Mesendoderm (in vitro differentiated cells): ENCODE measurements around the gene TRAM2.

Source experiments
- DNase-seq: peaks from one replicate; pipeline ENCODE4 v3.0.0; 2013
- H2AK5ac ChIP-seq: 2 replicates; pipeline ENCODE4 v1.6.1; 2013; ENCODE audit warnings: low read length, inconsistent platforms
- H2BK120ac ChIP-seq: 2 replicates; pipeline ENCODE4 v1.6.1; 2013; ENCODE audit warnings: low read depth, mild to moderate bottlenecking, low read length, moderate library complexity, mixed read lengths
- H2BK15ac ChIP-seq: replicated peaks from 2 replicates; pipeline ENCODE4 v1.6.1; 2013; ENCODE audit warnings: low read depth, mild to moderate bottlenecking, moderate library complexity
- H2BK5ac ChIP-seq: 2 replicates; pipeline ENCODE4 v1.6.1; 2013; ENCODE audit warnings: low read length, inconsistent platforms
- H3K18ac ChIP-seq: 2 replicates; pipeline ENCODE4 v1.6.1; 2013; ENCODE audit warnings: mild to moderate bottlenecking, low read length, mixed read lengths
- H3K23ac ChIP-seq: one replicate; pipeline ENCODE4 v1.6.1; 2013; ENCODE audit warnings: low read length
- H3K27ac ChIP-seq: 2 replicates; pipeline ENCODE4 v1.5.1; 2013; ENCODE audit warnings: low read depth, mild to moderate bottlenecking, inconsistent platforms, low read length, moderate library complexity
- H3K27me3 ChIP-seq: 2 replicates; pipeline ENCODE4 v1.6.1; 2013; ENCODE audit warnings: low read length, control low read depth, mild to moderate bottlenecking, inconsistent platforms; ENCODE audit not compliant: insufficient read depth, poor library complexity
- H3K36me3 ChIP-seq: 2 replicates; pipeline ENCODE4 v1.6.1; 2013; ENCODE audit warnings: low read length, inconsistent platforms; ENCODE audit not compliant: control insufficient read depth, insufficient read depth
- H3K4ac ChIP-seq: one replicate; pipeline ENCODE4 v1.6.1; 2013; ENCODE audit warnings: low read depth, mild to moderate bottlenecking, low read length, moderate library complexity
- H3K4me1 ChIP-seq: 2 replicates; pipeline ENCODE4 v1.6.1; 2013; ENCODE audit warnings: low read depth, low read length, inconsistent platforms; ENCODE audit not compliant: control insufficient read depth
- H3K4me2 ChIP-seq: 2 replicates; pipeline ENCODE4 v1.6.1; 2013; ENCODE audit warnings: low read length
- H3K4me3 ChIP-seq: 2 replicates; pipeline ENCODE4 v1.5.1; 2013; ENCODE audit warnings: mild to moderate bottlenecking, low read length
- H3K56ac ChIP-seq: one replicate; pipeline ENCODE4 v1.6.1; 2013; ENCODE audit warnings: low read length
- H3K79me1 ChIP-seq: 2 replicates; pipeline ENCODE4 v1.6.1; 2013; ENCODE audit warnings: low read length, inconsistent platforms
- H3K79me2 ChIP-seq: 2 replicates; pipeline ENCODE4 v1.6.1; 2013; ENCODE audit warnings: mild to moderate bottlenecking, low read length; ENCODE audit not compliant: control insufficient read depth, insufficient read depth
- H3K9ac ChIP-seq: 2 replicates; pipeline ENCODE4 v1.6.1; 2013; ENCODE audit warnings: low read length, inconsistent platforms
- H4K5ac ChIP-seq: one replicate; pipeline ENCODE4 v1.6.1; 2013; ENCODE audit warnings: low read length
- H4K8ac ChIP-seq: one replicate; pipeline ENCODE4 v1.6.1; 2013; ENCODE audit warnings: low read depth, mild to moderate bottlenecking, control low read depth, low read length, moderate library complexity
- WGBS: extraction: QIAGEN DNeasy Blood & Tissue Kit; methylation state at CpG from one replicate; pipeline ENCODE4 v1.1.7; 2013; ENCODE audit warnings: low lambda C conversion rate, missing lambda C conversion rate; ENCODE audit not compliant: insufficient coverage; ENCODE audit errors: extremely low coverage; 5-methylcytosine and 5-hydroxymethylcytosine counted together

The TRAM2 gene

DNA sequence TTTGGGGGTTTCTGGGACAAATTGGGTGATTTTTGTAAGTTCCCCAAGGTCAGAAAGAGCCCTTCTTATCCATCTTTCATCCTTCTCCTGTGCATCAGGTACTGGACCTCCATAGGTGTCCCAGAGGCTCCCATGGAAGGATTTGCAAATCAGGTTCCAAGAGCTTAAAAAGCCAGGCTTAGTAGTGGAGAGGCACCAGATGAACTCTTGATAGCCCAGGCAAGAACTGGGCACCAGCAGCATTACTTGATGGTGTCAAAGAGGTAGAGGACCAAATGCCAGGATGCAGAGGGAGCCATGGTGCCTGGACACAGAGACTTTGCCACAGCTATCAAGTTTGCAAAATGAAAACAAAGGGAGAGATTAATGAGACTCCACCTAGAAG lies 20.9 kb upstream of the TRAM2 start:
- H3K56ac ChIP-seq, result peak overlapping the region; percentile 47
- no peak overlapping the region for H4K8ac ChIP-seq
- H3K4me1 ChIP-seq, result no peaks in the 10 kb centered on the region
- no peak overlapping the region for H2BK120ac ChIP-seq
- no peak overlapping the region for H3K23ac ChIP-seq
- no peak for DNase-seq
- no peaks in the 10 kb centered on the region for H3K36me3 ChIP-seq
- peak overlapping the region; percentile 1 for H3K9ac ChIP-seq
- no peak overlapping the region for H3K4me2 ChIP-seq
- H3K18ac ChIP-seq, result peak overlapping the region; percentile 29
- no peaks in the 10 kb centered on the region for H3K79me2 ChIP-seq
- H3K4me3 ChIP-seq, result no peak overlapping the region
- H2BK15ac ChIP-seq, result no peak overlapping the region
- H3K27ac ChIP-seq, result no peak overlapping the region
- H3K4ac ChIP-seq, result no peak overlapping the region
- no peak overlapping the region for H4K5ac ChIP-seq
- no peak overlapping the region for H2AK5ac ChIP-seq
- H2BK5ac ChIP-seq, result no peak overlapping the region
- H3K27me3 ChIP-seq, result no peaks in the 10 kb centered on the region
- no peaks in the 10 kb centered on the region for H3K79me1 ChIP-seq

DNA sequence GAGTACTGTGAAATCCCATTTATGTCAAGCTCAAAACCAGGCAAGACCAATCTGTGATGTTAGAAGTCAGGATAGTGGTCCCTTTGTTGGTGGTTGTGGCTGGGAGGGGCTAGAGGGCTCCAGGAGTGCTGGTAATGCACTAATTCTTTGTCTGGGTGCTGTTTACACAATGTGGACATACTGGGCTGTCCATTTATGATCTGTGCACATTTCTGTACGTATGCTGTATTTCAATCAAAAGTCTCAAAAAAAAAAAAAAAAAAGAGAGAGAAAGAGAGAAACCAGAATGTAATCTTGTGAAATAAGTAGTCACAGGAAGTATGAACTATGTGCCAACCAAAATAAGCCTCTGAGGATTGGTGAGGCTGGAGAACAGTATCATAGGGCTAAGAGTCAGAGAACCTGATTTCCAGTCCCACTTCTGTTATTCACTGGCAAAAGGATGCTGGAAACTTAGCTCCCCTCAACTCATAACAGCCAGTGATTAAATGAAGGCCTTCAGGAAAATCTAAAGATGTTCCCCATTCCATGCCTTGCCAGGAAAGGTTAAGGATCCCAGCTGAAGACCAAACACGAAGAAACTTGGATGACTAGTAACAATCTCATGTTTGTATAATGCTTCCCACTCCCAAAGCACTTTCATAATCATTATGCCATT lies 19.6 kb upstream of the TRAM2 start:
- DNase-seq, result no peak
- H3K27ac ChIP-seq, result no peak overlapping the region
- H3K18ac ChIP-seq, result no peak overlapping the region
- H3K4ac ChIP-seq, result no peak overlapping the region
- H3K4me2 ChIP-seq, result no peak overlapping the region
- no peak overlapping the region for H3K4me3 ChIP-seq
- no peak overlapping the region for H2BK120ac ChIP-seq
- H3K79me1 ChIP-seq, result no peaks in the 10 kb centered on the region
- peak overlapping the region; percentile 59 for H2BK15ac ChIP-seq
- no peak overlapping the region for H3K9ac ChIP-seq
- no peak overlapping the region for H4K5ac ChIP-seq
- H3K4me1 ChIP-seq, result no peaks in the 10 kb centered on the region
- H2BK5ac ChIP-seq, result no peak overlapping the region
- H3K36me3 ChIP-seq, result no peaks in the 10 kb centered on the region
- no peaks in the 10 kb centered on the region for H3K27me3 ChIP-seq
- no CpG with 5 or more reads among the region's 2 CpGs for WGBS
- H3K56ac ChIP-seq, result no peak overlapping the region
- no peak overlapping the region for H2AK5ac ChIP-seq
- no peak overlapping the region for H3K23ac ChIP-seq
- no peaks in the 10 kb centered on the region for H3K79me2 ChIP-seq
- no peak overlapping the region for H4K8ac ChIP-seq

DNA sequence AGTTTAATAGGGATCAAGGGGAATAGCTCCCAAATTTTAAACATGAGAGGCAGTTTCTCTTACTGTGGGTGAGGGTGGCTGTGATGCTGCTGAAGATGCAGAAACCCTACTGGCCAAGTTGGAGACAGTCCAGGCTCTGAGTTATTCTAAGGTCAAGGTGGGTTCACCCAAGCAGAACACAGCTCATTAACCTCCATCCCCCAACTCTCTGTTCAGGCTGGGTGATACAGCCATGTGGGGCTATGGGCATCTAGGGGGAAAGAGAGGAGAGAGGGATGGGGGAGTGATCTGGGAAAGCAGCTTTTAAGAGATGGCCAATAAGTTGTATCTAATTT lies 18.9 kb upstream of the TRAM2 start:
- no peaks in the 10 kb centered on the region for H3K27me3 ChIP-seq
- H3K4me3 ChIP-seq, result no peak overlapping the region
- no peaks in the 10 kb centered on the region for H3K79me2 ChIP-seq
- no peak overlapping the region for H4K8ac ChIP-seq
- no peak overlapping the region for H3K4ac ChIP-seq
- H3K23ac ChIP-seq, result no peak overlapping the region
- no peak overlapping the region for H4K5ac ChIP-seq
- no peak overlapping the region for H3K27ac ChIP-seq
- no peak overlapping the region for H3K4me2 ChIP-seq
- H3K18ac ChIP-seq, result no peak overlapping the region
- DNase-seq, result no peak
- no peaks in the 10 kb centered on the region for H3K36me3 ChIP-seq
- H2BK15ac ChIP-seq, result no peak overlapping the region
- no peaks in the 10 kb centered on the region for H3K4me1 ChIP-seq
- no peak overlapping the region for H2BK120ac ChIP-seq
- no peak overlapping the region for H3K9ac ChIP-seq
- H2BK5ac ChIP-seq, result no peak overlapping the region
- no peaks in the 10 kb centered on the region for H3K79me1 ChIP-seq
- H2AK5ac ChIP-seq, result no peak overlapping the region
- no peak overlapping the region for H3K56ac ChIP-seq

DNA sequence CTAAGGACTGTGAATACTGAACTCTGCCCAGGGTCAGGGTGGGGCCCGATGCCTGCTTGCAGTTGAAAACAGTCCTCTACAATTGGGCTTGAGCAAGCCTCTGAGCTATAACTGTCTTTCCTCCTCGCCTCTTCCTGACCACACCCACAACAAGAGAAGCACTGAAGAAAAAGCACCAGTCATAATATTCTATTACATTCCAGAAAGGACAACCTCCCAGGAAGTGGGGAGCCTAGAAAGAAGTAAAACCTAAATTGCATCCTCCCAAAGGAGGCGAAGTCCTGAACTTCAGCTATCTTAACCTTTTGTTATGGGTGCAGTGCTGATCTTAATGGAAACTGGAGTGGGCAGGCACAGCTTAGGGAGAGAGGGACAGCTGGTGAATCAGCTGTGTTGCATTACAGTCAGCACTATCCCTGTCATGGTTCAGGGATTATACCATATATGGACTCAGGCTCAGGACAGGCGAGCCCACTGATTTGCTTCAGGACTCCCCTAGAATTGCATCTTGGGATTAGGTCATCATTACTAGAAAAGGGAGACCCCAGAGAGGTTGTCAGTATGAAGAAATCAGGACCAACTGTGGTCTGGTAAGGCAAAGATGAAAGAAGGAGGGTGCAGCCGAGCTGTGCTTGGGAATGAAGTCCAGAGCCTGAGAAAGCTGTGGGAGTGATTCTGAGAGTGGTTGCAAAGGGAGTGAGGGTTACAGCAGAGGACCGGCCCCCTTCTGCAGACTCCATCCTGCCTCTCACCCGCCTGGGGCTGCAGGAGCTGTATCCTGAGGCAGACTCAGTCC lies 18.3 kb upstream of the TRAM2 start:
- H2BK15ac ChIP-seq, result no peak overlapping the region
- H3K4me1 ChIP-seq, result no peaks in the 10 kb centered on the region
- no peak overlapping the region for H4K5ac ChIP-seq
- peak; percentile 63 for DNase-seq
- no peaks in the 10 kb centered on the region for H3K27me3 ChIP-seq
- no peak overlapping the region for H2AK5ac ChIP-seq
- H3K27ac ChIP-seq, result no peak overlapping the region
- no peak overlapping the region for H3K4me3 ChIP-seq
- no peak overlapping the region for H3K9ac ChIP-seq
- H3K79me2 ChIP-seq, result no peaks in the 10 kb centered on the region
- H3K56ac ChIP-seq, result no peak overlapping the region
- no CpG with 5 or more reads among the region's 7 CpGs for WGBS
- H2BK5ac ChIP-seq, result no peak overlapping the region
- no peak overlapping the region for H4K8ac ChIP-seq
- no peak overlapping the region for H3K4me2 ChIP-seq
- no peak overlapping the region for H2BK120ac ChIP-seq
- no peak overlapping the region for H3K23ac ChIP-seq
- H3K36me3 ChIP-seq, result no peaks in the 10 kb centered on the region
- no peak overlapping the region for H3K18ac ChIP-seq
- H3K79me1 ChIP-seq, result no peaks in the 10 kb centered on the region
- H3K4ac ChIP-seq, result no peak overlapping the region

DNA sequence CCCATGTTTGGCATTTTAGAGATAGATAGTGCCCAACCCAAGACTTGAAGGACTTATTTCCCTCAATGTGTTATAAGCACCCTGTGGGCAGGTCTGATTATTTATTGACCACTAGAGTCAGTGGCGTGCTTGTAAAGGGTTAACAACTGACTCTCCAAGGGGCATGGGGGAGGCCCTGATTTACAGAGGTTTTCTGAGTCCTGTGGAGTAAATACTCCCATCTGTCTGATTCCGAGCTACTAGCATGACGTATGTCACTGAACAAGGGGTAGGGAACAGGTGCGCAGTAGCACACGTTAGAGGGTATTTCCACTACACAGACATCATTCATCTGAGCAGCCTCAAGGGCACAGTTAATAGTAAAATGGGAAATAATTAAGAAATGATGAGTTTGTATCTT lies 17.4 kb upstream of the TRAM2 start:
- no peak overlapping the region for H3K56ac ChIP-seq
- H3K9ac ChIP-seq, result no peak overlapping the region
- no CpG with 5 or more reads among the region's 5 CpGs for WGBS
- H3K4ac ChIP-seq, result no peak overlapping the region
- no peaks in the 10 kb centered on the region for H3K79me1 ChIP-seq
- H4K5ac ChIP-seq, result no peak overlapping the region
- no peak overlapping the region for H4K8ac ChIP-seq
- H3K79me2 ChIP-seq, result no peaks in the 10 kb centered on the region
- no peak overlapping the region for H2BK15ac ChIP-seq
- H3K23ac ChIP-seq, result no peak overlapping the region
- DNase-seq, result no peak
- no peak overlapping the region for H2AK5ac ChIP-seq
- no peak overlapping the region for H3K18ac ChIP-seq
- H3K4me3 ChIP-seq, result no peak overlapping the region
- H2BK120ac ChIP-seq, result no peak overlapping the region
- H3K27me3 ChIP-seq, result no peaks in the 10 kb centered on the region
- H3K36me3 ChIP-seq, result no peaks in the 10 kb centered on the region
- no peak overlapping the region for H3K4me2 ChIP-seq
- H3K4me1 ChIP-seq, result no peaks in the 10 kb centered on the region
- H2BK5ac ChIP-seq, result no peak overlapping the region
- no peak overlapping the region for H3K27ac ChIP-seq

DNA sequence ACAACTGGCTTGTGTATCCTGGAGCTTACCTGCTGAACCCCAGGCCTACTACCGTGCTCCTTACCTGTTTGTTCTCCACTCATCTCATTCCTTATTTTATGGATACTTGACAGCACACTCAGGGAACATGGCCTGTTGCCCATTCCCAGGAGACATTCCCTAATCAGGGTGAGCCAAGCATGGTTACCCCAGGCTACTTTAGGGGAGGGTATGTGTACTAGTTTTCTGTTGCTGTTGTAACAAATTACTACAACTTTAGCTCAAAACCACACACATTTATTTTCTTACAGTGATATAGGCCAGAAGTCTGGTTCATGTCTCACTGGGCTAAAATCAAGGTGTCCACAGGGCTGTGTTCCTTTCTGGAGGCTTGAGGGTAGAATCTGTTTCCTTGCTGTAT lies 15.0 kb upstream of the TRAM2 start:
- Histone ChIP-seq H3K79me1 (no peaks in the 10 kb centered on the region), H4K5ac (no peak overlapping the region), H3K4me1 (peaks cover 2% of the 10 kb centered on the region), H2BK15ac (no peak overlapping the region), H3K27me3 (no peaks in the 10 kb centered on the region), H3K56ac (no peak overlapping the region), H2BK120ac (no peak overlapping the region), H3K79me2 (no peaks in the 10 kb centered on the region), H2BK5ac (no peak overlapping the region), H3K4me2 (no peak overlapping the region), H3K27ac (no peak overlapping the region), H3K18ac (no peak overlapping the region), H3K36me3 (no peaks in the 10 kb centered on the region), H3K4me3 (no peak overlapping the region), H3K4ac (no peak overlapping the region), H3K9ac (no peak overlapping the region), H2AK5ac (no peak overlapping the region), H4K8ac (no peak overlapping the region), H3K23ac (no peak overlapping the region)
- DNase-seq, result no peak
- WGBS, result no CpG with 5 or more reads among the region's 1 CpG
